HL-60 (cell line): ENCODE data around the gene PGGHG.

Experiments used
- CTCF ChIP-seq: IDR thresholded peaks from one replicate; pipeline ENCODE4 v1.5.1; 2011; ENCODE audit warnings: low read length, control low read depth, inconsistent platforms; ENCODE audit not compliant: insufficient read depth
- GABPA ChIP-seq: IDR thresholded peaks from 2 replicates; pipeline ENCODE4 v1.6.1; 2012; ENCODE audit warnings: low read depth
- POLR2AphosphoS5 ChIP-seq: IDR thresholded peaks from 2 replicates; pipeline ENCODE4 v1.6.1; 2012; ENCODE audit warnings: low read depth
- REST ChIP-seq: IDR thresholded peaks from 2 replicates; pipeline ENCODE4 v1.6.1; 2012; ENCODE audit warnings: low read depth; ENCODE audit not compliant: insufficient replicate concordance
- SPI1 ChIP-seq: IDR thresholded peaks from 2 replicates; pipeline ENCODE4 v1.6.1; 2012; ENCODE audit warnings: low read depth, mild to moderate bottlenecking, borderline replicate concordance

DNA sequence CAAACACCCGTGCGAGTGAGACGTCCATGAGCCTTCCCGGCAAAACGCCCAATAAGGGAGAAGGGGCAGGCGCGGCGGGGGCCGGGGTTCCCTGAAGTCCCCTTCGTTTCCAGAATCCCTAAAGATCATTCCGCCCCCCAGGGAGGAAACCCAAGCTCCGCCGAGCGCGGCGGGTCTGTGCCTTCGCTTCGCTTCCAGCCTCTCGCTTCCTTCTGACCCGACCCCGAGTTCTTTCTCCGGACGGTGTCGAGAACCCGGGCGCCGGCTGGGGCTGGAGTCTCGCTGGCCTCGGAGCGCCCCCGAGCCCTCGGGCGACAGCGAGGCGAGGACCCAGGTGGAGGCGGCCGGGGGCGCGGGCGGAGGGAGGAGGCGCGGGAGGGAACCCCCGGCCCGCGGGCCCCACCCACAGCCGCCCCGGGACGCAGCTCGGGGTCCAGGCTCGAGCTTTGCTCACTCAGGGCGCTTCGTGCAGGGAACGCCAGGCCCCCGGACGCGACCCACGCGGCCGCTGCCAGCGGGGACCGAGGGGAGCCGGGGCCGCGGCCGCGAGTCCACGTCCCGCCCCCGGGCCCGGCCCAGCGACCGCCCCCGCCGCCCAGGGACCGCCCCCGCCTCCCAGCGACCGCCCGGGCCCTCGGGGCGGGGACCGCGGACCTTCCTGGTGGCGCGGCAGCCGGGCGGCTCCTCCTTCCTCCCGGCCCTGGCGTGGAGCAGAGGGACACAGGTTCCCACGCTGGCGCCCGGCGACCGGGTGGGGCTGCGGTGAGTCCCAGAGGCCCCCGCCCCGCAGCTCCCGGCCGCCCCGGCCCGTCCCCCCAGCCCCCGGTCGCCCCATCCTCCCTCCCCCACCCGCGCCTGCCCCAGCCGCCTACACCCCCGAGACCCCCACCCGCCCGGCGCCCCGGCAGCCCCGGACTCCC is at the start of gene PGGHG:
- no peak for TF ChIP-seq CTCF
- no peak for TF ChIP-seq POLR2AphosphoS5
- TF ChIP-seq SPI1, result no peak
- no peak for TF ChIP-seq GABPA
- TF ChIP-seq REST, result no peak
